HepG2 (cell line): ENCODE measurements around the gene DNAJC5. TPM values are rescaled to one million over a fixed set of nuclear protein-coding genes. Genes with fewer than 3 reads are reported as not detected.

Source experiments
- ARNT2 ChIP-seq: sonication (generic); formaldehyde crosslinking; IDR thresholded peaks from 2 replicates; pipeline ENCODE4 v1.8.0; 2022; ENCODE audit warnings: mild to moderate bottlenecking, low read depth, missing genetic modification reagents, moderate library complexity
- E2F2 ChIP-seq: sonication (generic); formaldehyde crosslinking; IDR thresholded peaks from 2 replicates; pipeline ENCODE4 v1.4.0; 2020; ENCODE audit warnings: missing genetic modification reagents, borderline replicate concordance
- E2F5 ChIP-seq: sonication (generic); formaldehyde crosslinking; conservative IDR thresholded peaks from 2 replicates; pipeline ENCODE4 v1.4.0; 2020; ENCODE audit warnings: missing genetic modification reagents
- ELK4 ChIP-seq: sonication (generic); formaldehyde crosslinking; IDR thresholded peaks from 2 replicates; pipeline ENCODE4 v1.9.0; 2021; ENCODE audit warnings: missing genetic modification reagents, borderline replicate concordance
- FOXO1 ChIP-seq: sonication (generic); formaldehyde crosslinking; IDR thresholded peaks from 2 replicates; pipeline ENCODE4 v1.4.0; 2020; ENCODE audit warnings: missing genetic modification reagents
- ISX ChIP-seq: sonication (generic); formaldehyde crosslinking; conservative IDR thresholded peaks from 2 replicates; pipeline ENCODE4 v1.5.0; 2020; ENCODE audit warnings: missing genetic modification reagents
- JUND ChIP-seq: sonication (generic); formaldehyde crosslinking; IDR thresholded peaks from 2 replicates; pipeline ENCODE4 v1.8.0; 2022; ENCODE audit warnings: mild to moderate bottlenecking, missing genetic modification reagents
- MAZ ChIP-seq, 2 experiments: sonication (generic) in 1 of 2; formaldehyde crosslinking in 1 of 2; IDR thresholded peaks; 2 replicates each; pipeline versions ENCODE4 v1.5.0 to v1.6.1; 2012 to 2020; ENCODE audit warnings: low read depth in 2 of 2, mild to moderate bottlenecking in 2 of 2, borderline replicate concordance in 1 of 2, improper control_type of control experiment in 1 of 2, low read length in 1 of 2, missing genetic modification reagents in 1 of 2, moderate library complexity in 1 of 2
- MLLT10 ChIP-seq: sonication (generic); formaldehyde crosslinking; IDR thresholded peaks from 2 replicates; pipeline ENCODE4 v1.4.0; 2020; ENCODE audit warnings: missing genetic modification reagents
- NFKBIZ ChIP-seq: IDR thresholded peaks from 2 replicates; pipeline ENCODE4 v1.6.1; 2018; ENCODE audit warnings: missing genetic modification reagents, missing compliant biosample characterization
- NR2F2 ChIP-seq: IDR thresholded peaks from 2 replicates; pipeline ENCODE4 v1.6.1; 2012; ENCODE audit warnings: low read depth, inconsistent platforms, borderline replicate concordance
- SATB2 ChIP-seq: sonication (generic); formaldehyde crosslinking; IDR thresholded peaks from 2 replicates; pipeline ENCODE4 v1.5.0; 2020; ENCODE audit warnings: missing genetic modification reagents
- SOX5 ChIP-seq: IDR thresholded peaks from 2 replicates; pipeline ENCODE4 v1.6.1; 2016; ENCODE audit warnings: borderline replicate concordance
- TEAD3 ChIP-seq: optimal IDR thresholded peaks from 2 replicates; pipeline ENCODE3; 2016; ENCODE audit warnings: borderline replicate concordance
- THAP9 ChIP-seq: sonication (generic); formaldehyde crosslinking; IDR thresholded peaks from 2 replicates; pipeline ENCODE4; 2020; ENCODE audit warnings: missing genetic modification reagents, mild to moderate bottlenecking, borderline replicate concordance
- ZBTB49 ChIP-seq: sonication (generic); formaldehyde crosslinking; IDR thresholded peaks from 2 replicates; pipeline ENCODE4 v1.4.0; 2020; ENCODE audit warnings: missing genetic modification reagents, borderline replicate concordance
- ZNF335 ChIP-seq: sonication (generic); formaldehyde crosslinking; IDR thresholded peaks from 2 replicates; pipeline ENCODE4 v1.4.0; 2020; ENCODE audit warnings: missing genetic modification reagents
- ZNF556 ChIP-seq: sonication (generic); formaldehyde crosslinking; IDR thresholded peaks from 2 replicates; pipeline ENCODE4 v1.4.0; 2020; ENCODE audit warnings: mild to moderate bottlenecking, missing genetic modification reagents, borderline replicate concordance
- ZNF749 ChIP-seq: sonication (generic); formaldehyde crosslinking; IDR thresholded peaks from 2 replicates; pipeline ENCODE4 v1.8.0; 2022; ENCODE audit warnings: mild to moderate bottlenecking, missing genetic modification reagents, moderate library complexity, borderline replicate concordance
- polyA plus RNA-seq, 8 experiments: library from polyadenylated mRNA; depleted of rRNA in 3 of 8; stranded (reverse) in 7 of 8; unstranded in 1 of 8; fragments of >200 nt; fragmentation: Illumina TruSeq in 4 of 8; extraction: Trizol in 4 of 8; gene quantifications; 2 replicates each; pipeline versions ENCODE4 v1.2.1 to v1.2.3, GENCODE V29; 2011 to 2016; ENCODE audit warnings: low read depth in 4 of 8, missing spikeins in 1 of 8, mixed read lengths in 1 of 8; ENCODE audit not compliant: insufficient read depth in 1 of 8
- total RNA-seq, 5 experiments: library from RNA; depleted of rRNA; stranded (reverse); fragments of >200 nt; fragmentation: Illumina TruSeq; extraction: Trizol; gene quantifications; 2 replicates each; pipeline ENCODE4 v1.2.3, GENCODE V29; 2016; ENCODE audit warnings: low read depth in 1 of 5

The DNAJC5 gene
- total and polyA plus RNA-seq, 2 of the 13 experiments (the other 11 are each of a cell fraction or from before 2014, with no cell fraction given) = 42.8 to 64.5 TPM

GRCh38 chr20:63858393-63859165 is 36.3 kb upstream of the DNAJC5 start (continued):
- TF ChIP-seq MAZ (IDR thresholded peaks at IDR 0.05; ENCODE audit: borderline replicate concordance, low read depth, low read length) (no peak), MAZ (CRISPR knock-in tag; IDR thresholded peaks at IDR 0.05; ENCODE audit: low read depth) (peak; percentile 93; the same call in 1 of the 2 replicates), ISX (no peak), ZBTB49 (CRISPR knock-in tag) (no peak), ELK4 (CRISPR knock-in tag) (no peak), E2F2 (no peak), ZNF556 (CRISPR knock-in tag) (peak; percentile 31; the same call in 1 of the 2 replicates), TEAD3 (CRISPR knock-in tag) (peak; percentile 51), NFKBIZ (CRISPR knock-in tag) (0 out of 2 replicates have a peak, but pooled peaks have one; percentile 56), SOX5 (peak; percentile 48; the same call in 1 of the 2 replicates), ARNT2 (no peak; the same call in 1 of the 2 replicates), E2F5 (CRISPR knock-in tag) (no peak), ZNF749 (CRISPR knock-in tag) (no peak), SATB2 (CRISPR knock-in tag) (0 out of 2 replicates have a peak, but pooled peaks have one; percentile 45), ZNF335 (no peak), NR2F2 (peak; percentile 80), JUND (CRISPR knock-in tag) (no peak), FOXO1 (peak; percentile 77), THAP9 (CRISPR knock-in tag) (peak; percentile 98), MLLT10 (CRISPR knock-in tag) (no peak)
